HT1080 (cell line): ENCODE measurements around the gene LIF. TPM values are rescaled to one million over a fixed set of nuclear protein-coding genes. Genes with fewer than 3 reads are reported as not detected.
A peak's percentile ranks its signal among the peaks of the same experiment; 100 is the strongest.
"Not testable (repeated sequence)": the region's sequence is repeated elsewhere in the genome, so short reads cannot be mapped to it uniquely, and the experiment has no call there.

Experiments used
- DNase-seq: peaks from one replicate; pipeline ENCODE4 v3.0.0-alpha.2; 2015; ENCODE audit warnings: low read depth
- total RNA-seq: library from RNA; depleted of rRNA; stranded (reverse); fragments of >200 nt; shearing (Covaris generic); gene quantifications from 2 replicates; pipeline ENCODE4 v1.2.3, GENCODE V29; 2014

The LIF gene
- total RNA-seq, 1 experiment from 2014 or later = 7.7 TPM

GRCh38 chr22:30211124-30211820 is 35.3 kb downstream of the LIF start:
- DNase-seq = no peak

- DNase-seq = peak; percentile 99
Measured at GRCh38 chr22:30210235-30210909, 36.2 kb downstream of the LIF start.

GRCh38 chr22:30209642-30210041 is 36.9 kb downstream of the LIF start:
- DNase-seq = no peak

- DNase-seq = peak; percentile 67
Measured at GRCh38 chr22:30208631-30209603, 37.6 kb downstream of the LIF start.

- peak; percentile 97 for DNase-seq
Measured at GRCh38 chr22:30206944-30207343, 39.6 kb downstream of the LIF start.

- DNase-seq = peak; percentile 96
Measured at GRCh38 chr22:30205281-30206115, 41.1 kb downstream of the LIF start.

- DNase-seq = no peak
Measured at GRCh38 chr22:30204742-30205111, 41.8 kb downstream of the LIF start.

- DNase-seq = no peak
Measured at GRCh38 chr22:30204015-30204741, 42.4 kb downstream of the LIF start.

GRCh38 chr22:30202531-30203006 is 44.0 kb downstream of the LIF start:
- no peak for DNase-seq

- DNase-seq = peak; percentile 40
Measured at GRCh38 chr22:30201945-30202344, 44.6 kb downstream of the LIF start.

- not testable (repeated sequence) for DNase-seq
Measured at GRCh38 chr22:30200905-30201304, 45.7 kb downstream of the LIF start.

GRCh38 chr22:30198921-30199320 is 47.6 kb downstream of the LIF start:
- no peak for DNase-seq

- DNase-seq = no peak
Measured at GRCh38 chr22:30198152-30198825, 48.3 kb downstream of the LIF start.

- DNase-seq = no peak
Measured at GRCh38 chr22:30197389-30197788, 49.2 kb downstream of the LIF start.

GRCh38 chr22:30196880-30197336 is 49.7 kb downstream of the LIF start:
- no peak for DNase-seq

GRCh38 chr22:30196141-30196879 is 50.2 kb downstream of the LIF start:
- DNase-seq = peak; percentile 100

GRCh38 chr22:30195245-30196140 is 51.1 kb downstream of the LIF start:
- DNase-seq = peak; percentile 59
